Astrocyte (in vitro differentiated cells and primary cell): Measurements from ENCODE around the gene ZYG11B. TPM values are rescaled to one million over a fixed set of nuclear protein-coding genes. Genes with fewer than 3 reads are reported as not detected.
"Not testable (repeated sequence)": the region's sequence is repeated elsewhere in the genome, so short reads cannot be mapped to it uniquely, and the experiment has no call there.

Experiments used
- DNase-seq: peaks from one replicate; pipeline ENCODE4 v3.0.0-alpha.2; 2010; ENCODE audit warnings: low read depth
- FAIRE-seq: peaks from 2 replicates; lab custom pipeline; 2011; peaks lifted over from hg19 to GRCh38; lab: Jason Lieb, UNC
- H2AFZ ChIP-seq: 2 replicates; pipeline ENCODE4 v1.6.0; 2012; ENCODE audit warnings: low read depth, low read length, inconsistent platforms
- H3K27ac ChIP-seq: 2 replicates; pipeline ENCODE4 v1.5.1; 2011; ENCODE audit warnings: low read depth, low read length, inconsistent platforms
- H3K27me3 ChIP-seq: 2 replicates; pipeline ENCODE4 v1.6.0; 2011; ENCODE audit warnings: low read length, inconsistent platforms; ENCODE audit not compliant: insufficient read depth
- H3K36me3 ChIP-seq: 2 replicates; pipeline ENCODE4 v1.5.1; 2011; ENCODE audit warnings: low read length, inconsistent platforms; ENCODE audit not compliant: insufficient read depth
- H3K4me1 ChIP-seq: 2 replicates; pipeline ENCODE4 v1.5.1; 2011; ENCODE audit warnings: low read length, inconsistent platforms; ENCODE audit not compliant: insufficient read depth
- H3K4me2 ChIP-seq: 2 replicates; pipeline ENCODE4 v1.6.0; 2012; ENCODE audit warnings: low read length, inconsistent platforms
- H3K4me3 ChIP-seq: 2 replicates; pipeline ENCODE4 v1.5.1; 2011; ENCODE audit warnings: low read depth, mild to moderate bottlenecking, low read length, inconsistent platforms; ENCODE audit not compliant: insufficient read depth
- H3K79me2 ChIP-seq: 2 replicates; pipeline ENCODE4 v1.6.0; 2012; ENCODE audit warnings: mild to moderate bottlenecking, low read length, inconsistent platforms; ENCODE audit not compliant: insufficient read depth
- H3K9ac ChIP-seq: 2 replicates; pipeline ENCODE4 v1.6.0; 2012; ENCODE audit warnings: mild to moderate bottlenecking, low read length, inconsistent platforms
- H3K9me3 ChIP-seq: 2 replicates; pipeline ENCODE4 v1.5.1; 2012; ENCODE audit warnings: low read depth, mild to moderate bottlenecking, low read length, inconsistent platforms; ENCODE audit not compliant: insufficient read depth
- H4K20me1 ChIP-seq: 2 replicates; pipeline ENCODE4 v1.6.0; 2012; ENCODE audit warnings: low read length, inconsistent platforms; ENCODE audit not compliant: insufficient read depth
- H3K27ac Mint-ChIP-seq: one replicate; pipeline ENCODE4 v1.8.0; 2021; ENCODE audit warnings: mild to moderate bottlenecking, mixed read lengths; ENCODE audit not compliant: unreplicated experiment
- H3K27me3 Mint-ChIP-seq: one replicate; pipeline ENCODE4 v1.8.0; 2021; ENCODE audit warnings: low read depth, mixed read lengths; ENCODE audit not compliant: unreplicated experiment
- H3K36me3 Mint-ChIP-seq: one replicate; pipeline ENCODE4 v1.8.0; 2021; ENCODE audit warnings: low read depth, mixed read lengths; ENCODE audit not compliant: unreplicated experiment
- H3K4me1 Mint-ChIP-seq: one replicate; pipeline ENCODE4 v1.8.0; 2021; ENCODE audit warnings: low read depth, mixed read lengths; ENCODE audit not compliant: unreplicated experiment
- H3K4me3 Mint-ChIP-seq: one replicate; pipeline ENCODE4 v1.8.0; 2021; ENCODE audit warnings: mild to moderate bottlenecking, moderate library complexity, mixed read lengths; ENCODE audit not compliant: unreplicated experiment
- H3K9me3 Mint-ChIP-seq: one replicate; pipeline ENCODE4 v1.8.0; 2021; ENCODE audit warnings: mild to moderate bottlenecking, mixed read lengths; ENCODE audit not compliant: unreplicated experiment
- EZH2 ChIP-seq: IDR thresholded peaks from 2 replicates; pipeline ENCODE4 v1.6.1; 2012; ENCODE audit warnings: mild to moderate bottlenecking, low read length, inconsistent platforms; ENCODE audit not compliant: insufficient read depth
- total RNA-seq: library from RNA; stranded (reverse); gene quantifications from 2 replicates; pipeline ENCODE4 v1.2.1, GENCODE V29; 2021
- TF ChIP-seq, protein P1 (sequence below): IDR thresholded peaks from 2 replicates; pipeline ENCODE4 v1.5.1; 2011; ENCODE audit warnings: low read depth, mild to moderate bottlenecking, inconsistent platforms, low read length, moderate library complexity; ENCODE audit not compliant: insufficient read depth

Gene ZYG11B
- total RNA-seq, 1 donor from 2014 or later = 22.1 TPM

DNA sequence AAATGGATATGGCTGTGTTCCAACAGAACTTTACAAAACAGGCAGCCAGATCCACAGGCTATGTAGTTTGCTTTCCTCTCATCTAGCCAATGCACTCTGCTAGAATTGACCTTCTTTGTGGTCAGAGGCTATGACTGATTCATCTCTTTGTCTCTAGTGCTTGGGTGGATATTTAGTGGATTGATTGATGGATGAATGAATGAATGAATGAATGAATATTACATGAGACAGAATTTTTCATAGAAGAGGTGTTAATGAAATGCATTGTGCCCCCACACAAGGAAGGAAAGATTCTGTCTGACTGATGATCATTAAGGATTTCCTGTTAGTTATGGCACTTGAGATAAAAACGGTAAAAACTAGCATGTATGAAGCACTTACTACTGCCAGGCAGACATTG, 65.8 kb downstream of the ZYG11B start:
- Mint-ChIP-seq H3K9me3 (no peaks in the 10 kb centered on the region), H3K36me3 (peaks cover 4% of the 10 kb centered on the region), H3K27ac (no peak overlapping the region), H3K27me3 (no peaks in the 10 kb centered on the region), H3K4me3 (no peak overlapping the region), H3K4me1 (peaks cover 1% of the 10 kb centered on the region)
- TF ChIP-seq, protein P1, sequence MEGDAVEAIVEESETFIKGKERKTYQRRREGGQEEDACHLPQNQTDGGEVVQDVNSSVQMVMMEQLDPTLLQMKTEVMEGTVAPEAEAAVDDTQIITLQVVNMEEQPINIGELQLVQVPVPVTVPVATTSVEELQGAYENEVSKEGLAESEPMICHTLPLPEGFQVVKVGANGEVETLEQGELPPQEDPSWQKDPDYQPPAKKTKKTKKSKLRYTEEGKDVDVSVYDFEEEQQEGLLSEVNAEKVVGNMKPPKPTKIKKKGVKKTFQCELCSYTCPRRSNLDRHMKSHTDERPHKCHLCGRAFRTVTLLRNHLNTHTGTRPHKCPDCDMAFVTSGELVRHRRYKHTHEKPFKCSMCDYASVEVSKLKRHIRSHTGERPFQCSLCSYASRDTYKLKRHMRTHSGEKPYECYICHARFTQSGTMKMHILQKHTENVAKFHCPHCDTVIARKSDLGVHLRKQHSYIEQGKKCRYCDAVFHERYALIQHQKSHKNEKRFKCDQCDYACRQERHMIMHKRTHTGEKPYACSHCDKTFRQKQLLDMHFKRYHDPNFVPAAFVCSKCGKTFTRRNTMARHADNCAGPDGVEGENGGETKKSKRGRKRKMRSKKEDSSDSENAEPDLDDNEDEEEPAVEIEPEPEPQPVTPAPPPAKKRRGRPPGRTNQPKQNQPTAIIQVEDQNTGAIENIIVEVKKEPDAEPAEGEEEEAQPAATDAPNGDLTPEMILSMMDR = no peak
- no peak for TF ChIP-seq EZH2
- H4K20me1 ChIP-seq = peaks cover 4% of the 10 kb centered on the region
- no peak overlapping the region for H2AFZ ChIP-seq
- FAIRE-seq (no peak), DNase-seq (peak; percentile 24)
- no peaks in the 10 kb centered on the region for H3K9me3 ChIP-seq
- H3K4me1 ChIP-seq = no peaks in the 10 kb centered on the region
- H3K9ac ChIP-seq = no peak overlapping the region
- no peak overlapping the region for H3K4me3 ChIP-seq
- H3K27me3 ChIP-seq = no peaks in the 10 kb centered on the region
- H3K79me2 ChIP-seq = no peaks in the 10 kb centered on the region
- H3K27ac ChIP-seq = no peak overlapping the region
- no peak overlapping the region for H3K4me2 ChIP-seq
- peaks cover 11% of the 10 kb centered on the region for H3K36me3 ChIP-seq

DNA sequence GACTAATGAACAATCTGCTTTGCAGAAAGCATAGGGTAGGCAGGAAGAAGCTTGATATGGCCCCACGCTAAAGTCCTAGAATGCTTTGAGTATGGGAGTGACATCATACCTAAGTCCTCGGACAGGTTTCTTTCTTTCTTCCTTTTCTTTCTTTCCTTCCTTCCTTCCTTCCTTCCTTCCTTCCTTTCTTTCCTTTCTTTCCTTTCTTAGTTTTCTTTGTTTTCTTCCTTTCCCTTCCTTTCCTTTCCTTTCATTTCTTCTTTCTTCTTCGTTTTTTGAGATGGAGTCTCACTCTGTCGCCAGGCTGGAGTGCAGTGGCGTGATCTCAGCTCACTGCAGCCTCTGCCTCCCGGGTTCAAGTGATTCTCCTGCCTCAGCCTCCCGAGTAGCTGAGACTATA, 67.5 kb downstream of the ZYG11B start:
- H3K4me1 Mint-ChIP-seq, H3K9me3 Mint-ChIP-seq, H3K36me3 Mint-ChIP-seq, H3K27me3 ChIP-seq, H4K20me1 ChIP-seq, H3K4me2 ChIP-seq, H3K27me3 Mint-ChIP-seq, H3K27ac Mint-ChIP-seq, H3K27ac ChIP-seq, H3K79me2 ChIP-seq, H3K4me3 ChIP-seq, H3K9me3 ChIP-seq, H3K9ac ChIP-seq, H3K4me3 Mint-ChIP-seq, H3K4me1 ChIP-seq, DNase-seq, H2AFZ ChIP-seq, FAIRE-seq: not testable (repeated sequence)
- peaks cover 11% of the 10 kb centered on the region for H3K36me3 ChIP-seq

DNA sequence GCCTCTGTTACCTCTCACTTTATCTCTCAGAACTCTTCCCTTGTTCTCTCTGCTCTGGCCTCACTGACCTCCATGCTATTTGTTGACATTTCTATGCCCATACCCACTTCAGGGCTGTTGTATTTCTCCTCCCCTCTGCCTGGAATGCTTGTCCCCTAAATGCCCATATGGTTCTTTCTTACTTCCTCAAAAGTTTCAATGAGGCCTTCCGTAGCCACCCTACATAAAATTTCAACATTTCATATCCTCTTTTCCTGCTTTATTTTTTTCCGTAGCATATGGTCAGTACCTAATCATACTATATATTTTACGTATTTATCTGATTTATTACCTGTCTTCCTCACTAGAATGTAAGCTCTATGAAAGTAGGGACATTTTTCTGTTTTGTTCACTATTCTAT, 69.2 kb downstream of the ZYG11B start:
- no peak for FAIRE-seq

More for the DNA sequence above, 69.2 kb downstream of the ZYG11B start:
- Histone ChIP-seq H3K36me3 (peaks cover 11% of the 10 kb centered on the region), H3K9ac (no peak overlapping the region), H3K4me3 (no peak overlapping the region), H2AFZ (no peak overlapping the region), H4K20me1 (no peaks in the 10 kb centered on the region), H3K79me2 (no peaks in the 10 kb centered on the region), H3K27me3 (no peaks in the 10 kb centered on the region), H3K4me2 (no peak overlapping the region), H3K4me1 (no peaks in the 10 kb centered on the region), H3K27ac (no peak overlapping the region), H3K9me3 (no peaks in the 10 kb centered on the region)
- no peak for TF ChIP-seq EZH2
- TF ChIP-seq, protein P1 = no peak
- Mint-ChIP-seq H3K9me3 (no peaks in the 10 kb centered on the region), H3K4me1 (peaks cover 1% of the 10 kb centered on the region), H3K27ac (no peak overlapping the region), H3K27me3 (no peaks in the 10 kb centered on the region), H3K4me3 (no peak overlapping the region), H3K36me3 (peaks cover 4% of the 10 kb centered on the region)
- DNase-seq = no peak
